Ovary (tissue), 9 donors: ENCODE data around the gene CLK1. TPM values are rescaled to one million over a fixed set of nuclear protein-coding genes. Genes with fewer than 3 reads are reported as not detected.

Experiments used
- DNase-seq, 5 donors: peaks; one replicate each; pipeline ENCODE4 v3.0.0-alpha.2; 2019 to 2020
- H3K27ac ChIP-seq, 2 donors: fragments of 200-600 bp; one replicate each; pipeline versions ENCODE4 v1.5.1 to v1.8.0; 2019 to 2022
- H3K27me3 ChIP-seq: fragments of 200-600 bp; one replicate; pipeline ENCODE4 v1.8.0; 2022
- H3K36me3 ChIP-seq: fragments of 200-600 bp; sonication (generic); one replicate; pipeline ENCODE4 v1.5.1; 2019
- H3K4me1 ChIP-seq: one replicate; pipeline ENCODE4 v1.8.1; 2013; ENCODE audit warnings: mild to moderate bottlenecking, moderate library complexity; ENCODE audit not compliant: insufficient read depth
- H3K4me3 ChIP-seq: fragments of 200-600 bp; sonication (generic); one replicate; pipeline ENCODE4 v1.5.1; 2017
- H3K9me3 ChIP-seq, 2 donors: fragments of 200-600 bp in 1 of 2; sonication (generic) in 1 of 2; one replicate each; pipeline versions ENCODE4 v1.5.1 to v1.8.1; 2013 to 2019; ENCODE audit warnings: mild to moderate bottlenecking in 1 of 2, moderate library complexity in 1 of 2
- EP300 ChIP-seq: sonication (generic); formaldehyde crosslinking; IDR thresholded peaks from one replicate; pipeline ENCODE4 v1.6.1; 2017; ENCODE audit warnings: antibody characterized with exemption
- POLR2A ChIP-seq: fragments of 450-650 bp; IDR thresholded peaks from one replicate; pipeline ENCODE4 v1.6.1; 2017; ENCODE audit warnings: antibody characterized with exemption, mild to moderate bottlenecking, moderate library complexity
- WGBS, 3 donors: extraction: QIAGEN DNeasy Blood & Tissue Kit in 1 of 3; methylation state at CpG; one replicate each; pipeline versions ENCODE4 v1.1.5 to v1.1.7; 2013 to 2017; 5-methylcytosine and 5-hydroxymethylcytosine counted together
- intact Hi-C, 4 donors: fragments of 100-400 bp; cut with DNase I; formaldehyde crosslinking; loops; one replicate each; pipeline versions ENCODE4 v1.11.0 to v1.15.1; 2022 to 2023
- polyA plus RNA-seq, 2 donors: library from polyadenylated mRNA; stranded (reverse); fragments of 200-250 nt in 1 of 2; fragments of 350-450 nt in 1 of 2; fragmentation: Illumina TruSeq in 1 of 2; extraction: RNeasy Lipid Tissue Mini Kit (QIAGEN cat#74804) in 1 of 2; gene quantifications; one replicate each; pipeline ENCODE4 v1.2.3, GENCODE V29; 2013 to 2014
- total RNA-seq, 7 donors: library from RNA; depleted of rRNA in 2 of 7; stranded (reverse); fragments of >200 nt in 2 of 7; fragmentation: NEBNext Ultra II Directional in 3 of 7; extraction: Animal tissue kit (Norgen Biotek cat#: 25700) in 3 of 7; gene quantifications; one replicate each; pipeline versions ENCODE4 v1.1.0 to v1.2.4, GENCODE V29; 2016 to 2023
- TF ChIP-seq, protein P1 (sequence below), 3 donors: fragments of 450-650 bp in 2 of 3; fragments of 200-600 bp in 1 of 3; IDR thresholded peaks; one replicate each; pipeline versions ENCODE4 v1.5.1 to v1.8.0; 2016 to 2022; ENCODE audit warnings: antibody characterized with exemption in 3 of 3, mild to moderate bottlenecking in 1 of 3
- donor health status: DM: no; HTN: no; CAD: no; lungs with moderate emphysema.
- donor health status: DM: no; HTN: no; CAD: no.
- donor health status: Bipolar disorder and iron deficiency.
- donor health status: DM: yes; HTN: yes; CAD: no.
- donor health status: DM: no; HTN: no; CAD: no.
- donor health status: DM: yes; HTN: yes; CAD: no.

The CLK1 gene
- total and polyA plus RNA-seq, 9 donors: 88.3 to 266 (median 131) TPM

DNA sequence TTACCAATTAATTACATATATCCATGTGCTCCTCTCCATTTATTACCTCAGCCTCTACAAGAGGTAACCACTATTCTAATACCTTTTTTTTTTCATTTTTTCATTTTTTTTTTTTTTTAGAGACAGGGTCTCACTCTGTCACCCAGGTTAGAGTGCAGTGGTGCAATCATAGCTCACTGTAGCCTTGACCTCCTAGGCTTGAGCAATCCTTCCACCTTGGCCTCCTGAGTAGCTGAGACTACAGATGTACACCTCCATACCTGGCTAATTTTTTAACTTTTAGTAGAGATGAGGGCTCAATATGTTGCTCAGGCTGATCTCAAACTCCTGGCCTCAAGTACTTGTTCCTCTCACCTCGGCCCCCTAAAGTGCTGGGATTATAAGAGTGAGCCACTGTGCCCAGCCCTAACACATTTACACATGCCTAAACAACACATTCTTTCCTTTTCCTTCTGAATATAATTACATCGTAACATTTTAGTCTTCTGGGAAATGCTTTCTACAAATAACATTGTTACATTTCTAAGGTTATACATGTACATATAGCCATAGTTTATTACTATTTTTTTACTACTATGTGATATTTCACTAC is 13.9 kb upstream of the CLK1 start:
- no peaks in the 10 kb centered on the region for H3K9me3 ChIP-seq
- no peaks in the 10 kb centered on the region for H3K27me3 ChIP-seq
- 87 to 96% (median 94%) methylated on average over 2 of the region's 2 CpGs for WGBS, 3 donors
- no peaks in the 10 kb centered on the region for H3K36me3 ChIP-seq
- TF ChIP-seq, protein P1, sequence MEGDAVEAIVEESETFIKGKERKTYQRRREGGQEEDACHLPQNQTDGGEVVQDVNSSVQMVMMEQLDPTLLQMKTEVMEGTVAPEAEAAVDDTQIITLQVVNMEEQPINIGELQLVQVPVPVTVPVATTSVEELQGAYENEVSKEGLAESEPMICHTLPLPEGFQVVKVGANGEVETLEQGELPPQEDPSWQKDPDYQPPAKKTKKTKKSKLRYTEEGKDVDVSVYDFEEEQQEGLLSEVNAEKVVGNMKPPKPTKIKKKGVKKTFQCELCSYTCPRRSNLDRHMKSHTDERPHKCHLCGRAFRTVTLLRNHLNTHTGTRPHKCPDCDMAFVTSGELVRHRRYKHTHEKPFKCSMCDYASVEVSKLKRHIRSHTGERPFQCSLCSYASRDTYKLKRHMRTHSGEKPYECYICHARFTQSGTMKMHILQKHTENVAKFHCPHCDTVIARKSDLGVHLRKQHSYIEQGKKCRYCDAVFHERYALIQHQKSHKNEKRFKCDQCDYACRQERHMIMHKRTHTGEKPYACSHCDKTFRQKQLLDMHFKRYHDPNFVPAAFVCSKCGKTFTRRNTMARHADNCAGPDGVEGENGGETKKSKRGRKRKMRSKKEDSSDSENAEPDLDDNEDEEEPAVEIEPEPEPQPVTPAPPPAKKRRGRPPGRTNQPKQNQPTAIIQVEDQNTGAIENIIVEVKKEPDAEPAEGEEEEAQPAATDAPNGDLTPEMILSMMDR (IDR thresholded peaks at IDR 0.05): no peak
- no peak overlapping the region for H3K4me3 ChIP-seq
- DNase-seq: no peak
- no peaks in the 10 kb centered on the region for H3K4me1 ChIP-seq
- intact Hi-C loops: no loop called here
- no peak overlapping the region for H3K27ac ChIP-seq

DNA sequence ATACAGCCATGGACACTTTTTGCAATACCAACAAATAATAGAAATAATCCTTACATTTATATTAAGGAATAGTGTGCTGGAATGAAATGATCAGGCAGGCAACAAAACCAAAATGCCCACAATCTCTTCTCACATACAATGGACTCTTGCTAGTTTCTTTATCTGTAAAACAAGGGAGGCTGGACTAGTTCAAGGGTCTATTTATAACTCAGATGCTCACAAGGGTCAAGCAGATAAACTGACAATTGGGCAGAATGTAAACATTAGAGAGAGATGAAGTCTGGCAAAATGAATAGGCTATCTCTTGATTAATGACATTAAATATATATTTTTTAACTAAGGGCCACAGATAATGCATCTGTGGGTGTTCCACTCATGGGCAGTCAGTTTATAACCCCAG is 13.0 kb upstream of the CLK1 start:
- DNase-seq: no peak
- Histone ChIP-seq H3K27me3 (no peaks in the 10 kb centered on the region), H3K4me3 (no peak overlapping the region), H3K9me3 (no peaks in the 10 kb centered on the region), H3K36me3 (no peaks in the 10 kb centered on the region), H3K27ac (no peak overlapping the region), H3K4me1 (no peaks in the 10 kb centered on the region)
- intact Hi-C loops: no loop called here
- TF ChIP-seq EP300 (no peak), POLR2A (no peak)
- TF ChIP-seq, protein P1 (IDR thresholded peaks at IDR 0.05): no peak

DNA sequence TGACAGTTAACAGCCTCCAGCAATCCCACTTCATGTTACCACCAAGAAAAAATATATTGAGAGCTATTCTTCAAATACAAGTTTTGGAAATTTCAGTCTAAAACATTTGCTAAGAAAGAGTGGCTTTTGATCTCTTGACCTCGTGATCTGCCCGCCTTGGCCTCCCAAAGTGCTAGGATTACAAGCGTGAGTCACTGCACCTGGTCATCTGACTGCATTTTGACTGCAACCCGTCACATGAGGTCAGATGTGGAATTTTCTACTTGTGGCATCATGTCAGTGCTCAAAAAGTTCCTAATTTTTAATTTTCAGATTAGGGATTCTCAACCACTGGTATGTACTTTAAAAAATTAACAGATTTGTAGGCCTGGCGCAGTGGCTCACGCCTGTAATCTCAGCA is 9.1 kb upstream of the CLK1 start:
- Histone ChIP-seq H3K36me3 (no peaks in the 10 kb centered on the region), H3K4me1 (peaks cover 2% of the 10 kb centered on the region), H3K27ac (no peak overlapping the region), H3K27me3 (no peaks in the 10 kb centered on the region), H3K9me3 (no peaks in the 10 kb centered on the region), H3K4me3 (no peak overlapping the region)
- no peak for DNase-seq
- 95 to 98% (median 96%) methylated on average over 6 of the region's 6 CpGs for WGBS, 3 donors
- TF ChIP-seq EP300 (no peak), POLR2A (no peak)
- TF ChIP-seq, protein P1 (IDR thresholded peaks at IDR 0.05): no peak
- intact Hi-C loops: no loop called here

DNA sequence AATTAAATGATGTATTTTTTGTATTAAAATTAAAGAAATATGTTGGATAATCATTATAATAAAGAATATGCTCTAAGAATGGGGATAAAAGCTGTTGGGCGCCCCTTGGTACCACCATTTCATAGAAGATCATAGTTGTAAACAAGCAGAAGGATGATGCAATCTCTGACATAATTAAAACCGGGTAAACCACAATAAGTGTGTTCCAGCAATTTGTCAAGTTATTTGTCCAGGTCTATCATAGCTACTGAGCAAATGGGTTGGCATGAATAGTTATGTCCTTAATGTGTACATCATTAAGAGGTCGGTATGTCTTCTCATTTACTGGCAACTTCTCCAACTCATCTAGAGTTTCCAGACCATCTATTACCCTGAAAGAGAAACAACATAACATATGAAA is 6.7 kb upstream of the CLK1 start:
- H3K9me3 ChIP-seq: no peaks in the 10 kb centered on the region
- H3K4me3 ChIP-seq: no peak overlapping the region
- peaks cover 5% of the 10 kb centered on the region for H3K4me1 ChIP-seq
- H3K27me3 ChIP-seq: no peaks in the 10 kb centered on the region
- H3K36me3 ChIP-seq: no peaks in the 10 kb centered on the region
- H3K27ac ChIP-seq: no peak overlapping the region
- 72 to 84% (median 77%) methylated on average over 3 of the region's 3 CpGs for WGBS, 3 donors
- TF ChIP-seq, protein P1 (IDR thresholded peaks at IDR 0.05): no peak
- TF ChIP-seq POLR2A (no peak), EP300 (no peak)
- intact Hi-C loops: no loop called here
- no peak for DNase-seq

DNA sequence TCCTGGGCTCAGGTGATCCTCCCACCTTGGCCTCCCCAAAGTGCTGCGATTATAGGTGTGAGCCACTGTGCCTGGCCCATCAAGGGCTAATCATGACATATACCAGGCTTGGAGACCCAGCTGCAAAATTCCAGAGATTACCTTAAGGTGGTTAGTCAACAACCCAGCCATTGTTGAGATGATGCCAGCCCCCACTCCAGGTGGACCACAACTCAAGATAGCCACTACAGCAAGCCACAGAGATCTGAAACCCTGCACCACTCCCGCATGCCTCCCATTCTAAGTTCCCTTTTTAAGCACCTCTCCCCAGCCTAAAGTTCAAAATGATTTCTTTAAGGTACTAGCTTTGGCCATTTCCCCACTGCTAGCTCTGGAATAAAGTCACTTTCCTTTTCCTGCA is 4.6 kb upstream of the CLK1 start:
- Histone ChIP-seq H3K27ac (no peak overlapping the region), H3K27me3 (no peaks in the 10 kb centered on the region), H3K4me1 (peaks cover 8% of the 10 kb centered on the region), H3K36me3 (no peaks in the 10 kb centered on the region), H3K9me3 (no peaks in the 10 kb centered on the region), H3K4me3 (no peak overlapping the region)
- no peak for DNase-seq
- intact Hi-C loops: loop anchor here in 1 of 4 donors (10.0 kb wide), 1 partner anchor 54 kb away; the partner anchor contains the start of gene BZW1
- TF ChIP-seq POLR2A: no peak
- TF ChIP-seq, protein P1 (IDR thresholded peaks at IDR 0.05): no peak
- no peak for TF ChIP-seq EP300
- 93 to 96% (median 96%) methylated on average over 2 of the region's 2 CpGs for WGBS, 3 donors
